Chondrocyte (in vitro differentiated cells): ENCODE results near the gene ARAP2. TPM values are rescaled to one million over a fixed set of nuclear protein-coding genes. Genes with fewer than 3 reads are reported as not detected.

Source experiments
- DNase-seq: peaks from one replicate; pipeline ENCODE4 v3.0.0; 2021; ENCODE audit warnings: mixed read lengths, low spot score
- H3K27ac Mint-ChIP-seq: one replicate; pipeline ENCODE4 v1.8.0; 2021; ENCODE audit warnings: mild to moderate bottlenecking, moderate library complexity, mixed read lengths; ENCODE audit not compliant: unreplicated experiment
- H3K27me3 Mint-ChIP-seq: 2 replicates; pipeline ENCODE4 v1.8.0; 2021; ENCODE audit warnings: low read depth, mixed read lengths
- H3K36me3 Mint-ChIP-seq: 2 replicates; pipeline ENCODE4 v1.8.0; 2021; ENCODE audit warnings: low read depth, mixed read lengths
- H3K4me1 Mint-ChIP-seq: 2 replicates; pipeline ENCODE4 v1.8.0; 2021; ENCODE audit warnings: low read depth, mild to moderate bottlenecking, mixed read lengths
- H3K4me3 Mint-ChIP-seq: one replicate; pipeline ENCODE4 v1.8.0; 2021; ENCODE audit warnings: mild to moderate bottlenecking, moderate library complexity, mixed read lengths; ENCODE audit not compliant: unreplicated experiment
- H3K9me3 Mint-ChIP-seq: 2 replicates; pipeline ENCODE4 v1.8.0; 2021; ENCODE audit warnings: low read depth, mixed read lengths
- CTCF ChIP-seq: fragments of 200-600 bp; sonication (generic); IDR thresholded peaks from 2 replicates; pipeline ENCODE4 v1.5.0; 2021; ENCODE audit warnings: antibody characterized with exemption, mild to moderate bottlenecking, moderate library complexity
- total RNA-seq: library from RNA; stranded (reverse); gene quantifications from 3 replicates; pipeline ENCODE4 v1.2.1, GENCODE V29; 2021

Gene ARAP2
- total RNA-seq, 1 donor from 2014 or later: 1.6 TPM

GRCh38 chr4:36094995-36095394 is 149.3 kb downstream of the ARAP2 start:
- no peak for TF ChIP-seq CTCF
- H3K9me3 Mint-ChIP-seq: peaks cover 6% of the 10 kb centered on the region
- H3K27me3 Mint-ChIP-seq: no peaks in the 10 kb centered on the region
- H3K27ac Mint-ChIP-seq: no peak overlapping the region
- H3K36me3 Mint-ChIP-seq: no peaks in the 10 kb centered on the region
- no peak for DNase-seq
- no peak overlapping the region for H3K4me3 Mint-ChIP-seq
- peaks cover 6% of the 10 kb centered on the region for H3K4me1 Mint-ChIP-seq

GRCh38 chr4:36091997-36092396 is 152.3 kb downstream of the ARAP2 start:
- Mint-ChIP-seq H3K27me3 (no peaks in the 10 kb centered on the region), H3K9me3 (no peaks in the 10 kb centered on the region), H3K4me3 (no peak overlapping the region), H3K4me1 (peaks cover 6% of the 10 kb centered on the region), H3K27ac (no peak overlapping the region), H3K36me3 (no peaks in the 10 kb centered on the region)
- no peak for TF ChIP-seq CTCF
- DNase-seq: no peak

GRCh38 chr4:36088542-36088941 is 155.8 kb downstream of the ARAP2 start:
- H3K36me3 Mint-ChIP-seq: no peaks in the 10 kb centered on the region
- H3K27ac Mint-ChIP-seq: no peak overlapping the region
- TF ChIP-seq CTCF: no peak
- no peaks in the 10 kb centered on the region for H3K27me3 Mint-ChIP-seq
- H3K4me1 Mint-ChIP-seq: no peaks in the 10 kb centered on the region
- no peak for DNase-seq
- no peaks in the 10 kb centered on the region for H3K9me3 Mint-ChIP-seq
- no peak overlapping the region for H3K4me3 Mint-ChIP-seq

GRCh38 chr4:36086261-36086786 is 158.0 kb downstream of the ARAP2 start:
- Mint-ChIP-seq H3K9me3 (no peaks in the 10 kb centered on the region), H3K27me3 (no peaks in the 10 kb centered on the region), H3K36me3 (no peaks in the 10 kb centered on the region), H3K4me3 (no peak overlapping the region), H3K4me1 (no peaks in the 10 kb centered on the region), H3K27ac (no peak overlapping the region)
- no peak for TF ChIP-seq CTCF
- DNase-seq: no peak

- TF ChIP-seq CTCF: no peak
- H3K27me3 Mint-ChIP-seq: no peaks in the 10 kb centered on the region
- no peaks in the 10 kb centered on the region for H3K9me3 Mint-ChIP-seq
- DNase-seq: no peak
- H3K4me3 Mint-ChIP-seq: no peak overlapping the region
- H3K4me1 Mint-ChIP-seq: no peaks in the 10 kb centered on the region
- H3K27ac Mint-ChIP-seq: no peak overlapping the region
- no peaks in the 10 kb centered on the region for H3K36me3 Mint-ChIP-seq
Observed at GRCh38 chr4:36082817-36083216, 161.5 kb downstream of the ARAP2 start.
